NCI-H524 treated with DMSO at 0.1 percent for 48 hours (cell line): ENCODE data around the gene PSTPIP2.
"Not testable (repeated sequence)": the region's sequence is repeated elsewhere in the genome, so short reads cannot be mapped to it uniquely, and the experiment has no call there.

Experiments
- DNase-seq: peaks from one replicate; lab custom pipeline; 2025; lab: John Stamatoyannopoulos, UW

Gene PSTPIP2

GRCh38 chr18:45981821-45982220 lies 90.2 kb downstream of the PSTPIP2 start:
- no peak for DNase-seq

GRCh38 chr18:45980229-45980628 lies 91.8 kb downstream of the PSTPIP2 start:
- DNase-seq: no peak

GRCh38 chr18:45978084-45978483 lies 94.0 kb downstream of the PSTPIP2 start:
- DNase-seq: no peak

- no peak for DNase-seq
Observed at GRCh38 chr18:45976974-45977373, 95.1 kb downstream of the PSTPIP2 start.

GRCh38 chr18:45976566-45976965 lies 95.5 kb downstream of the PSTPIP2 start:
- no peak for DNase-seq

GRCh38 chr18:45974088-45974536 lies 97.9 kb downstream of the PSTPIP2 start:
- peak; percentile 20 for DNase-seq

- peak; percentile 62 for DNase-seq
Observed at GRCh38 chr18:45967007-45967706, 104.9 kb downstream of the PSTPIP2 start, which contains the start of gene EPG5. TSS of gene EPG5 (minus strand) at chr18:45967329. CDS start at chr18:45967239, 90 bp downstream.

- not testable (repeated sequence) for DNase-seq
Observed at GRCh38 chr18:45964913-45965312, 107.1 kb downstream of the PSTPIP2 start.

- no peak for DNase-seq
Observed at GRCh38 chr18:45962866-45963265, 109.2 kb downstream of the PSTPIP2 start.

- no peak for DNase-seq
Observed at GRCh38 chr18:45962461-45962860, 109.6 kb downstream of the PSTPIP2 start.

- not testable (repeated sequence) for DNase-seq
Observed at GRCh38 chr18:45959484-45959883, 112.6 kb downstream of the PSTPIP2 start.

- no peak for DNase-seq
Observed at GRCh38 chr18:45958730-45959129, 113.3 kb downstream of the PSTPIP2 start.

GRCh38 chr18:45958027-45958426 lies 114.0 kb downstream of the PSTPIP2 start:
- no peak for DNase-seq

- DNase-seq: no peak
Observed at GRCh38 chr18:45957100-45957499, 115.0 kb downstream of the PSTPIP2 start.

GRCh38 chr18:45954070-45954934 lies 117.8 kb downstream of the PSTPIP2 start:
- DNase-seq: no peak

GRCh38 chr18:45951016-45951714 lies 120.9 kb downstream of the PSTPIP2 start:
- DNase-seq: no peak

- no peak for DNase-seq
Observed at GRCh38 chr18:45945669-45946068, 126.4 kb downstream of the PSTPIP2 start.

GRCh38 chr18:45940724-45941123 lies 131.3 kb downstream of the PSTPIP2 start:
- no peak for DNase-seq

- no peak for DNase-seq
Observed at GRCh38 chr18:45939236-45939635, 132.8 kb downstream of the PSTPIP2 start.

GRCh38 chr18:45938488-45938935 lies 133.5 kb downstream of the PSTPIP2 start:
- no peak for DNase-seq

- DNase-seq: no peak
Observed at GRCh38 chr18:45935591-45936335, 136.3 kb downstream of the PSTPIP2 start.
